NAMALWA (cell line): ENCODE data around the gene XRCC3.

Experiments
- DNase-seq: peaks from one replicate; pipeline ENCODE4 v3.0.0-alpha.2; 2015; ENCODE audit warnings: low spot score

The XRCC3 gene

DNA sequence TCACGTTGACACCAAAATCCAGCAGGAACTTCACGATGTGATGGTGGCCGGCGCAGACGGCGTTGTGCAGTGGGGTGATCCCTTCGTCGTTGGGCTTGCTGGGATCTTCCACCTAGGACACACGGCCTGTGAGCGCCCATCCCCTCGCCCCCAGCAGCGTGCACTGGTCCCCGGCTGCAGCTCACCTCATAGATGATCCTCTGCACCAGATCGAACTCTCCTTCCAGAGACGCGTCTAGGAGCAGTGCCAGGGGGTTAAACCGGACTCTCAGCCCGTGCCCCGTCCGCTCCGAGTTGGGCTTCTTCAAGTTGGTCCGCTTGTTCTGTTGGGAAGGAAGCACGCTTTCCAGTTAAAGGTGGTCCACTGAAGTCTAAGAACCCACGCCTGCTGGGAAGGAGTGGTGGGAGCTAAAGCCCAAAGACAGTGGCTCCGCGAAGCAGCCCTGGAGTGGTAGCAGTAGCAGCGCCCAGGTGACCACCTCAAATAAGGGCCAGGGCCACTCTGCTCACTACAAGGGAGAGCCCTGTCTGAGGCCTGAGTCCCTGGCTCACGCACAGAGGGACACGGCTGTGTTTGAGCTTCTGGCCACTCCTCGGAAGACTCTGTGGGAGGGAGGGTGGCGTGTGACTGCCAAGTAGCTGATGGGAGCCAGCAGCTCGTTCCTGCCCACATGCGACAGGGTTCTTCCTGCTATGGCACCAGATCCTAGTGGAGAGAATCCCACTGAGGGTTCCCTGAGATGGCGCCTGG is 23.6 kb upstream of the XRCC3 start:
- DNase-seq = no peak

DNA sequence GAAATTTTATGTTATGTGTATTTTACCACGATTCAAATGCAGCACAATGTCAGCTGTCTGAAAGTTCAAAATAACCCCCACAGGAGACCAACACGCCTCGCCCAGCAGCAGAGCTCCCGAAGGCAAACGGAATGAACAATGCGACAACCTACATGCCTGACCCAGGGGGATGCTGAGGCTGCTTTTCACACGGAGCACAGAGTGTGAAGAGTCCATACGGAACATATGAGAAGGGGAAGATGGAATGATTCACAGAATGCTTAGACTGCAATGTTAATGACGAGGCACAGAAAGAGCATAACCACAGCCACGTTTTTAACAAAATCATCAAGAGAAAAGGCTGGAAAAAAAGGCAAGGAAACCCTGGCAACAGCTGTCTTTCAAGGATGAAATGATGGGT is 22.9 kb upstream of the XRCC3 start:
- DNase-seq = no peak

- no peak for DNase-seq
Measured at GRCh38 chr14:103737432-103738045, 22.3 kb upstream of the XRCC3 start.

DNA sequence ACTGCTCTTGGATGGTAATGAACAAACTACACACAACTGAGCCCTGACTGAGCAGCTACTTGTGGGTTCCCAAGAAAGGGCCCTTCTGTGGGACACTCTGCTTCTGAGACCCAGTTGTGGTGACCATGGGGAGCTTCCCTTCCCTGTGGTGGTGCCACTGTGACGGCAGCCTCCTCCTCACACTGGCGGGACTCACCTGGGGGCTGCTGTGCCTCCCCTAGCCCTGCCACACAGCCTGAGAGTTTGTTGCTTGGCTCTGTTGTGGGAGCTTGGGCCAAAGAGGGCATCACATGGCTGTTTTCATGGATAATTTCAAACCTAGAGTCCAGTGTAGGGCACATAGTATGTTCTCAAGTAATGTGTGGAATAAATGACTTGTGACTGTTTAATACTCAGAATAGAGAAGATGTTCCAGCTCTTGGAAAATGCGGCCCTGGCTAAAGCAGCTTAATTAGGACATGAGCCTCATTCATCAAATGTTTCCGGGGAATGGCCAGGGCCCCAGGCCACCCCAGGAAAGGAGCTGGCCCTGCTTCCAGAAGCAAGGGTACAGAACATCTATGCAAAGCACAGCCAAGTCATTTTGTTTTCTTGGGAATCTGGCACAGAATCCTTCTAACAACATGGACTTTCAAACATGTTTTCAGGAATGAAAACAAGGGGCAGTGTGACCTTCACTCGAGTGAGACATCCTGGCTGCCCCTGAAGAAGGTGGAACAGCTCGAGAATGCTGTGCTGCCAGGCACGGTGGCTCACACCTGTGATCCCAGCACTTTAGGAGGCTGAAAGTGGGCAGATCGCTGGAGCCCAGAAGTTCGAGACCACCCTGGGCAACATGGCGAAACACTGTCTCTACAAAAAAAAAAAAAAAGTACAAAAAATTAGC is 21.5 kb upstream of the XRCC3 start:
- no peak for DNase-seq

- no peak for DNase-seq
Measured at GRCh38 chr14:103735815-103736545, 20.7 kb upstream of the XRCC3 start.

DNA sequence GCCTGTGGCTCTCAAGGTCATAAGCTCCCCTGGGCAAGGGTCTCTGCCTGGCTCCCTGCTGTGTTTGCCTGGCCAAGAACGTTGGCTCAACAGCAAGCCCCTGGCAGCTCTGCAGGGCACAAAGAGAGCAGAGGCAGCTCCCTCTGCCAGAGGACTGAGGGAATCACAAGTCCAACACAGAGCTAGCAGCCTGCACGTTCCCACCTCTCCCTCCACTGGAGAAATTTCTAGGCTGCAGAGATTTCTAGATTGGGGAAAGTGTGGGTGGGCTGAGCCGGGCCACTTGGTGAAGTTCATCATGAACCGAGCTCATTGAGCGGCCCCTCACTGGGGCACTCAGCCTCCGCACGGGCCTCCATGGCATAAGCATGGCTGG is 20.2 kb upstream of the XRCC3 start:
- DNase-seq = no peak

- no peak for DNase-seq
Measured at GRCh38 chr14:103735022-103735421, 19.8 kb upstream of the XRCC3 start.

- no peak for DNase-seq
Measured at GRCh38 chr14:103734081-103734888, 19.0 kb upstream of the XRCC3 start.

- no peak for DNase-seq
Measured at GRCh38 chr14:103733651-103734050, 18.4 kb upstream of the XRCC3 start.

DNA sequence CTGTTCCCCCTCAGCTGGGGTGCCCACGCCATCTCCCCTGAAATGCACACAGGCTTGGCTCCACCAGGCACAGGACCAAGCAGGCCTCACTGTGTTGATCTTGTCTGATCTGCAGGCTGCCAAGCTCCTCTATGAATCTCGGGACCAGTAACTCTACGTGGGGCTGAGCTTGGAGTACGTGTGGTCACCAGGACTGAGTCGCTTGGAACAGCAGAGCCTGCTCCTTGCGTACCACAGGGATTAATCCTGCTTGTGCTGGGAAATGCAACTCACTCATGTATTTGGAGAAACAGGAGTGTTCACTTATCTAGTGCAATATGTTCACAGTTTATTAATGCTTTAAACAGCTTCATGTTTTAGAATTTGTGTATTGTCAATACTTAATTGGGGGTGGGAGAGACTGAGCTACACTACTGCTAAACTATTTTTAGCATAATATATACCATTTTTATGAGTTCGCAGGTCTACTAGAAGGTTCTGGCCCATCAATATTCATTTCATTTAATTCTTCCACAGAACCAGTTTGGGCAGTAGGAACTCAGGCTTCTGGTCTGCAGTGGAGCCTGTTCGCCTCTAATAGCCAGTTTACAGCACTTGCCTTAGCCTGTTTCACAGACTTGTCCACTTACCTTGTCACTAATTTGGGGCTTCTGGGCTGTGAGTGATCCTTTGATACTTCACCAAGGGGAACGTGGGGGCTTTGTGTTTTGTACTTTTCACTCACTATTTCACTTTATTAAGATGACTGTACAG is 17.8 kb upstream of the XRCC3 start:
- DNase-seq = no peak

DNA sequence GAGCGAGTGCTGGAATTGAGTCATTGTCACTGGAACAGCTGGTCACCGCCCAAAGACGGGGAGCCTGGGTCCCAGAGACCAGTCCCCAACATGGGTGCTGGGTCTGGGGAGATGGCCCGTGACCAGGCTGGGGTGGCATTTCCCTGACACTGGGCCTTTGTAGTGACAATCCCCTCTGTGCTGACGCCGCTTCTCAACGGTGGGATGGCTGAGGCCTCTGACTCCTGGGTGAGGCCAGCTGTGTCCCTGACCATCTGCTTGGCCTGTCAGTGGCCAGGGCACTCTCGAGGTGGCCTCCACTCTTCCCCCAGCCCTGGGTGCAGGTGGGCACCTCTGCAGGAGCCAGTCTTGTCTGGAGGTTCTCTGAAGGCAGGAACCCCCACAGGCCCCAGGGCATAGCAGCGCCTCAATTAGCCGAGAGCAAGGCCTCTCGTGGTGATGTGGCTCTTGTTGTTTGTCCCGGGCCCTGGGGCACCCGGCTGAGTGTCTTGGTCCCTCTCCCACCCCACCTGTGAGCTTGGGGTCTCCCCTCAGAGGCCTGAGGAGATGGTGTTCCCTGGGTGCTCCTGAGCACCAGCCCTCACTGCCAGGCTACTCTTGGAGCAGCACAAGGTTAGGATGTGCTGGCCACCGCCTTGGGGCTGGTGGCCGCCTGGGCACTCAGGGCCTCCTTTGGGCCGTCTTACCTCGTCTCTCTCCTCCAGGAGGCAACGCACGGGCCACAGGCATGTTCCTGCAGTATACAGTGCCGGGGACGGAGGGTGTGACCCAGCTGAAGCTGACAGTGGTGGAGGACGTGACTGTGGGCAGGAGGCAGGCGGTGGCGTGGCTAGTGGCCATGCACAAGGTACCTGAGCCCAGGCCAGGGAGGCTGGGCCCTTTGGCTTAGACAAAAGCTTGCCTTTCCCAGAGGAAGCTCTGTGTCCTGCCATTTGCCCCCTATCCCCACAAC is 16.9 kb upstream of the XRCC3 start:
- DNase-seq = no peak

DNA sequence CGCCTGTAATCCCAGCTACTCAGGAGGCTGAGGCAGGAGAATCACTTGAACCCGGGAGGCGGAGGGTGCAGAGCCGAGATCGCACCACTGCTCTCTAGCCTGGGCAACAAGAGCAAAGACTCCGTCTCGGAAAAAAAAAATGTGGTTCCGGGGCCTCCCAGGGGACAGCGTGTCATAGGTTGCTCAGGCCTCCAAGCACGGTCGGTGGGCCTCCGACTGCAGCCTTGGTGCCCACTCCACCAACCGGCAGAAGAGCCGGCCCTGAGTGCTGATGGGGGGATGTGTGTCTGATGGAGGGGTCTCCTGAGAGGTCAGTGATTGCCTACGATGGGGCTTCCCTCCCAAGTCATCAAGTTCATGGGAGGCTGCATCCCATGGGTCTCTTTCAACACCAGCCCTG is 16.2 kb upstream of the XRCC3 start:
- DNase-seq = no peak

GRCh38 chr14:103730490-103731035 is 15.3 kb upstream of the XRCC3 start:
- DNase-seq = no peak

DNA sequence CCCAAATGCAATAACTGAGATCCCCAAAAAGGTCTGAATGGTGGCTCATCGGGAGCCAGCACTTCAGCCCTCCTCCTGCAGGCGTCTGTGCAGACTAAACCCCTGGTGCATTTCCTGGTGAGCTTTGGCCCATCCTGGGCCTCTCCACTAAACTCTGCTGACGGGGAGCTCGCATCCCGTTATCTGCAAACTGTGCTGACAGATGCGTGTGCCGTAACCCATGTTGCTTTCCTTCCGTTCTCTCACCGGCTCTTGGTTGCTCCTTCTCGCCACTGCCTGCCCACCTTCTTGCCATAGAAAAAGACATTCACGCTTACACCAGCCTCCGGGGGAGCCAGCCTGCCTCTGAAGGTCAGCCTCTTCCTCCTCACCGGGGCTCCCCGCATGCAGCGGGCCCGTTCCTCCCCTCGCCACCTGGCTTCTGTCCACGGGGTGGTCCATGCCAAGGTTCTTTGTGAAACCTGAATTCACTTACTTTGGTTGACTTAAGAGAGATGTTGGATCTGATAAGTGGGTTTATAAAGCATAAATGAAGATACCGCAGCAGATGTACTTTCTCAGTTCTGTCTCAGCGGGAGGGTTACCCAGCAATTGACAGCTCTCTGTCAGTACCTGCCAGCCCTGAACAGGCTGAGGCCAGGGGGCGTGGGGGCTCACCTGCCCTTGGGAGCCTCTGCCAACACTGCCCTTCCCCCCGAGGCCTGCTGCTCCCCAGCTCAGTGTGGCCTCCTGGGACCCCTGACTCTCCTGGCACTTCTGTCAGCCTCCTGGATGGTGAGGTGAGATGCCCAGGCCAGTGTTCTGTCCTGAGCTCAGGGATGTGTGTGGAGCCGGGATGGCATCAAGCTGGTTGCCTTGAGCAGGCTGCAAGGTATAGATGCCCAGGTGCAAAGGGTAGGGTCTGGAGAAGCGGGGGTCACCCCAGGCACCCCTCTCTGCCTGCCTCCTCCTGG is 14.5 kb upstream of the XRCC3 start:
- no peak for DNase-seq

- DNase-seq = no peak
Measured at GRCh38 chr14:103728721-103729120, 13.5 kb upstream of the XRCC3 start.

GRCh38 chr14:103728141-103728540 is 12.9 kb upstream of the XRCC3 start:
- DNase-seq = no peak

DNA sequence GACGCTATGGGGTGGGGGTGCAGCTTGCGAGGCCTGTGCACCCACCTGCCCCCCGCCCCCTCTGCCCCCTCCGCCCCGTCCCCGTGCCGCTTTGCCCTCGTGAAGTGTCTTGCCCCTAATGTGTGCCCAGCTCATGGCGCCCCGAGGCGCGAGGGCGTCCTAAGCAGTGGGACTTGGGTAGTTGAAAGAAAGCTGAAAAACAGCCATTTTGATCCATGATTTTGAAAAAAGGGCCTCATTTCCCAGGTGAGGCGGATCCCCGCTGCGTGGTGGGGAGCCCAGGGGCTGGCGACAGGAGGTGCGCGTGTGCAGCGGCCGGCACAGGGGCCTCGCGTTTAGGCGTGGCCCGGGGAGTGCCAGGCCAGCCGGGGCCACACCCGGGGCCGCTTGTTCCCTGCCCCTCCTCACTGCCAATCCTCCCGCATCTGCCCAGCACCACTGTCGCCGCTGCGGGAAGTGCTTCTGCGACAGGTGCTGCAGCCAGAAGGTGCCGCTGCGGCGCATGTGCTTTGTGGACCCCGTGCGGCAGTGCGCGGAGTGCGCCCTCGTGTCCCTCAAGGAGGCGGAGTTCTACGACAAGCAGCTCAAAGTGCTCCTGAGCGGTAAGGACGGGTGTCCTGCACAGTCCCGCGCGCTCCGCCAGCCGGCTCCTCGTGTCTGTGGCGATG is 12.2 kb upstream of the XRCC3 start:
- no peak for DNase-seq

- no peak for DNase-seq
Measured at GRCh38 chr14:103726474-103726873, 11.2 kb upstream of the XRCC3 start.
